MM.1S (cell line): ENCODE measurements around the gene VWA7.
"Not testable (repeated sequence)": the region's sequence is repeated elsewhere in the genome, so short reads cannot be mapped to it uniquely, and the experiment has no call there.

Experiments
- DNase-seq: peaks from one replicate; pipeline ENCODE4 v3.0.0-alpha.2; 2015
- H2AFZ ChIP-seq: fragments of 300-600 bp; sonication (generic); 2 replicates; pipeline ENCODE4 v1.6.0; 2016; ENCODE audit warnings: antibody characterized with exemption, low read length
- H3F3A ChIP-seq: fragments of 300-600 bp; sonication (generic); 2 replicates; pipeline ENCODE4 v1.6.1; 2016; ENCODE audit warnings: mild to moderate bottlenecking, antibody characterized with exemption, low read length, moderate library complexity, mixed read lengths; ENCODE audit not compliant: insufficient read depth
- H3K27ac ChIP-seq: fragments of 300-600 bp; sonication (generic); 2 replicates; pipeline ENCODE4 v1.5.1; 2016; ENCODE audit warnings: mild to moderate bottlenecking, low read length
- H3K27me3 ChIP-seq: fragments of 300-600 bp; sonication (generic); replicated peaks from 2 replicates; pipeline ENCODE4 v1.6.0; 2016; ENCODE audit warnings: low read length; ENCODE audit not compliant: insufficient read depth
- H3K36me3 ChIP-seq: fragments of 300-600 bp; sonication (generic); replicated peaks from 2 replicates; pipeline ENCODE4 v1.6.1; 2016; ENCODE audit warnings: mild to moderate bottlenecking, low read length, mixed read lengths; ENCODE audit not compliant: insufficient read depth
- H3K4me1 ChIP-seq: fragments of 300-600 bp; sonication (generic); 2 replicates; pipeline ENCODE4 v1.6.1; 2016; ENCODE audit warnings: low read length, mixed read lengths
- H3K4me2 ChIP-seq: fragments of 300-600 bp; sonication (generic); 2 replicates; pipeline ENCODE4 v1.6.0; 2016; ENCODE audit warnings: low read depth, low read length
- H3K4me3 ChIP-seq: fragments of 300-600 bp; sonication (generic); 2 replicates; pipeline ENCODE4 v1.5.1; 2016; ENCODE audit warnings: low read length, mixed read lengths
- H3K79me2 ChIP-seq: fragments of 300-600 bp; sonication (generic); 2 replicates; pipeline ENCODE4 v1.6.1; 2016; ENCODE audit warnings: mixed run types, low read length, mixed read lengths
- H3K9ac ChIP-seq: fragments of 300-600 bp; sonication (generic); 2 replicates; pipeline ENCODE4 v1.6.1; 2016; ENCODE audit warnings: low read length, mixed read lengths
- H3K9me2 ChIP-seq: fragments of 300-600 bp; sonication (generic); replicated peaks from 2 replicates; pipeline ENCODE4 v1.6.1; 2016; ENCODE audit warnings: mild to moderate bottlenecking, low read length, mixed read lengths; ENCODE audit not compliant: insufficient read depth
- H3K9me3 ChIP-seq: fragments of 300-600 bp; sonication (generic); replicated peaks from 2 replicates; pipeline ENCODE4 v1.6.1; 2016; ENCODE audit warnings: mild to moderate bottlenecking, low read length, mixed read lengths; ENCODE audit not compliant: insufficient read depth
- H4K20me1 ChIP-seq: fragments of 300-600 bp; sonication (generic); 2 replicates; pipeline ENCODE4 v1.6.1; 2016; ENCODE audit warnings: mild to moderate bottlenecking, low read length, moderate library complexity, mixed read lengths; ENCODE audit not compliant: insufficient read depth
- CTCF ChIP-seq: fragments of 300-600 bp; sonication (generic); IDR thresholded peaks from 2 replicates; pipeline ENCODE4 v1.5.1; 2016; ENCODE audit warnings: antibody characterized with exemption, low read length, mixed read lengths
- EZH2 ChIP-seq: fragments of 300-600 bp; sonication (generic); optimal IDR thresholded peaks from 2 replicates; pipeline ENCODE3; 2017; ENCODE audit warnings: low read depth, mild to moderate bottlenecking, antibody characterized with exemption, low read length, mixed read lengths
- EZH2phosphoT487 ChIP-seq: fragments of 300-600 bp; sonication (generic); IDR thresholded peaks from 2 replicates; pipeline ENCODE4 v1.6.1; 2018; ENCODE audit warnings: antibody characterized with exemption, low read length

The VWA7 gene

GRCh38 chr6:31819871-31820299 lies 42.8 kb upstream of the VWA7 start:
- TF ChIP-seq CTCF (no peak), EZH2 (no peak), EZH2phosphoT487 (no peak)
- no peaks in the 10 kb centered on the region for H3K36me3 ChIP-seq
- H4K20me1 ChIP-seq: no peaks in the 10 kb centered on the region
- no peaks in the 10 kb centered on the region for H3K79me2 ChIP-seq
- no peaks in the 10 kb centered on the region for H3K27me3 ChIP-seq
- no peak overlapping the region for H3K4me2 ChIP-seq
- no peak overlapping the region for H2AFZ ChIP-seq
- H3K9me3 ChIP-seq: no peaks in the 10 kb centered on the region
- peaks cover 13% of the 10 kb centered on the region; the same call in 1 of the 2 replicates for H3K4me1 ChIP-seq
- no peak overlapping the region for H3K27ac ChIP-seq
- H3K9me2 ChIP-seq: no peaks in the 10 kb centered on the region
- no peak overlapping the region for H3K9ac ChIP-seq
- H3F3A ChIP-seq: peaks cover 13% of the 10 kb centered on the region
- H3K4me3 ChIP-seq: no peak overlapping the region
- no peak for DNase-seq

GRCh38 chr6:31817929-31818511 lies 40.9 kb upstream of the VWA7 start:
- H3K9ac ChIP-seq, H3K4me3 ChIP-seq, H3K79me2 ChIP-seq, H3K27ac ChIP-seq, H4K20me1 ChIP-seq, H3K4me2 ChIP-seq, H2AFZ ChIP-seq, H3K36me3 ChIP-seq, H3K27me3 ChIP-seq, H3K9me2 ChIP-seq, DNase-seq, H3K9me3 ChIP-seq: not testable (repeated sequence)
- Histone ChIP-seq H3F3A (peaks cover 13% of the 10 kb centered on the region), H3K4me1 (peaks cover 18% of the 10 kb centered on the region)

- H3K36me3 ChIP-seq, H3K4me3 ChIP-seq, H3K79me2 ChIP-seq, H3K27me3 ChIP-seq, H3K4me2 ChIP-seq, H3K27ac ChIP-seq, H3K9ac ChIP-seq, DNase-seq, H3K9me3 ChIP-seq, H4K20me1 ChIP-seq, H2AFZ ChIP-seq, H3K9me2 ChIP-seq: not testable (repeated sequence)
- Histone ChIP-seq H3K4me1 (peaks cover 20% of the 10 kb centered on the region), H3F3A (peaks cover 10% of the 10 kb centered on the region)
Measured at GRCh38 chr6:31817133-31817928, 40.2 kb upstream of the VWA7 start.

- H3K27me3 ChIP-seq: no peaks in the 10 kb centered on the region
- no peaks in the 10 kb centered on the region for H3K9me3 ChIP-seq
- H3K27ac ChIP-seq: no peak within 1 kb of the TSS
- peak within 1 kb of the TSS; percentile 55; the same call in 1 of the 2 replicates for H3K4me2 ChIP-seq
- H3K4me3 ChIP-seq: peak within 1 kb of the TSS; percentile 48
- H3K36me3 ChIP-seq: no peaks in the 10 kb centered on the region
- TF ChIP-seq EZH2 (no peak), EZH2phosphoT487 (no peak), CTCF (no peak)
- H3K9me2 ChIP-seq: no peaks in the 10 kb centered on the region
- no peaks in the 10 kb centered on the region for H3K79me2 ChIP-seq
- peaks cover 22% of the 10 kb centered on the region for H3K4me1 ChIP-seq
- H4K20me1 ChIP-seq: no peaks in the 10 kb centered on the region
- no peaks in the 10 kb centered on the region; the same call in 1 of the 2 replicates for H3F3A ChIP-seq
- peak within 1 kb of the TSS; percentile 72 for H2AFZ ChIP-seq
- DNase-seq: no peak
- 0 out of 2 replicates have a peak within 1 kb of the TSS, but pooled peaks have one; percentile 21 for H3K9ac ChIP-seq
Measured at GRCh38 chr6:31815025-31815838, 38.1 kb upstream of the VWA7 start, which contains the start of the genes HSPA1A and HSPA1L. Gene HSPA1A (plus strand): TSS chr6:31815543. CDS start chr6:31815757, 214 bp downstream. Gene HSPA1L (minus strand): TSS chr6:31815283. CDS start chr6:31811972, 3,311 bp downstream.
